NCI-H524 (cell line): ENCODE data around the gene KIAA2012.

Source experiments
- DNase-seq, 2 experiments: peaks; one replicate each; lab custom pipeline; 2025; lab: John Stamatoyannopoulos, UW

Gene KIAA2012

GRCh38 chr2:202072737-202073401 lies at the start of gene KIAA2012:
KIAA2012 (plus strand) TSS chr2:202073255; CDS start chr2:202073628, 373 bp downstream.
- DNase-seq = no peak

GRCh38 chr2:202023904-202024266 lies 49.2 kb upstream of the KIAA2012 start:
- no peak for DNase-seq

- no peak for DNase-seq
These were observed 48.2 kb upstream of the KIAA2012 start for GRCh38 chr2:202024871-202025270.

- no peak for DNase-seq
These were observed 47.2 kb upstream of the KIAA2012 start for GRCh38 chr2:202025816-202026215.

GRCh38 chr2:202026507-202026906 lies 46.5 kb upstream of the KIAA2012 start:
- DNase-seq = no peak

- no peak for DNase-seq
These were observed 42.4 kb upstream of the KIAA2012 start for GRCh38 chr2:202030691-202031090.

GRCh38 chr2:202031246-202031951 lies 41.7 kb upstream of the KIAA2012 start:
- no peak for DNase-seq

- DNase-seq = no peak
These were observed 40.2 kb upstream of the KIAA2012 start for GRCh38 chr2:202032846-202033316.

GRCh38 chr2:202033317-202034248 lies 39.5 kb upstream of the KIAA2012 start, which contains the start of gene FZD7:
FZD7 (plus strand) TSS chr2:202033855; CDS start chr2:202034648, 793 bp downstream.
- peak; percentile 70 to 84 for DNase-seq

GRCh38 chr2:202034249-202035088 lies 38.6 kb upstream of the KIAA2012 start:
- peak; percentile 34 to 50 for DNase-seq

GRCh38 chr2:202035089-202035940 lies 37.7 kb upstream of the KIAA2012 start:
- DNase-seq = peak; percentile 40 to 83

- DNase-seq = peak in 1 of 2 experiments; percentile 52
These were observed 37.1 kb upstream of the KIAA2012 start for GRCh38 chr2:202035941-202036372.

GRCh38 chr2:202036601-202037037 lies 36.4 kb upstream of the KIAA2012 start:
- peak in 1 of 2 experiments; percentile 59 for DNase-seq

GRCh38 chr2:202037086-202037485 lies 36.0 kb upstream of the KIAA2012 start:
- DNase-seq = no peak

GRCh38 chr2:202038471-202039277 lies 34.4 kb upstream of the KIAA2012 start:
- peak in 1 of 2 experiments; percentile 15 for DNase-seq

- peak; percentile 29 to 69 for DNase-seq
These were observed 33.6 kb upstream of the KIAA2012 start for GRCh38 chr2:202039278-202040078.

GRCh38 chr2:202040079-202040844 lies 32.8 kb upstream of the KIAA2012 start:
- DNase-seq = peak; percentile 29 to 70

- DNase-seq = peak in 1 of 2 experiments; percentile 41
These were observed 30.6 kb upstream of the KIAA2012 start for GRCh38 chr2:202042444-202042843.
